K562 (cell line): ENCODE data around the gene SHBG. TPM values are rescaled to one million over a fixed set of nuclear protein-coding genes. Genes with fewer than 3 reads are reported as not detected.
A peak's percentile ranks its signal among the peaks of the same experiment; 100 is the strongest.

ENCODE experiments used
- ATAC-seq: fragments of 200-7000 bp; cut with Tn5 transposase; 3 replicates; pipeline ENCODE4 v1.9.1; 2020; ENCODE audit warnings: moderate library complexity
- BruUV-seq: library from RNA; stranded (reverse); fragments of 400-500 nt; replicated peaks from 2 replicates; lab custom pipeline; 2021; lab: Mats Ljungman, UMichigan
- CTCF ChIA-PET: fragments of 300-600 bp; formaldehyde crosslinking; extraction: SDS; loops from one replicate; lab custom pipeline; 2021; ENCODE audit warnings: low intra/inter-chr PET ratio; lab: Yijun Ruan, JAX
- POLR2A ChIA-PET: fragments of 300-600, 350-650 bp; sonication (Branson Sonifier 250); formaldehyde crosslinking; extraction: SDS; loops from one replicate; lab custom pipeline; 2021; ENCODE audit warnings: antibody characterized with exemption, inconsistent platforms; lab: Yijun Ruan, JAX
- DNase-seq, 4 experiments: peaks; one replicate each; pipeline versions ENCODE4 v3.0.0 to v3.0.0-alpha.2; 2011 to 2018; ENCODE audit warnings: low spot score in 3 of 4, mixed read lengths in 3 of 4; ENCODE audit errors: extremely low read depth in 1 of 4
- FAIRE-seq: peaks from 2 replicates; lab custom pipeline; 2011; peaks lifted over from hg19 to GRCh38; lab: Jason Lieb, UNC
- H2AFZ ChIP-seq: 2 replicates; pipeline ENCODE4 v1.6.0; 2011; ENCODE audit warnings: low read depth, low read length, control low read depth, inconsistent platforms
- H3K27ac ChIP-seq: fragments of 200-600 bp; 3 replicates; pipeline ENCODE4 v1.8.0; 2011; ENCODE audit warnings: low read depth, mild to moderate bottlenecking, control low read depth, inconsistent platforms, low read length, moderate library complexity, mixed read lengths; ENCODE audit errors: extremely low read depth
- H3K27me3 ChIP-seq, 2 experiments: fragments of 300-600 bp in 1 of 2; 2 replicates in 1 of 2; 3 replicates in 1 of 2; pipeline versions ENCODE4 v1.6.0 to v1.8.0; 2011; ENCODE audit warnings: inconsistent platforms in 2 of 2, low read length in 2 of 2, mild to moderate bottlenecking in 1 of 2, mixed read lengths in 1 of 2, moderate library complexity in 1 of 2; ENCODE audit not compliant: control insufficient read depth in 2 of 2, insufficient read depth in 2 of 2
- H3K36me3 ChIP-seq: fragments of 300-600 bp; 3 replicates; pipeline ENCODE4 v1.8.0; 2011; ENCODE audit warnings: mild to moderate bottlenecking, low read length, inconsistent platforms; ENCODE audit not compliant: control insufficient read depth, insufficient read depth
- H3K4me1 ChIP-seq, 2 experiments: fragments of 200-600 bp in 1 of 2; replicated peaks in 1 of 2; 2 replicates in 1 of 2; 3 replicates in 1 of 2; pipeline versions ENCODE4 v1.5.1 to v1.8.0; 2011; ENCODE audit warnings: inconsistent platforms in 2 of 2, low read length in 2 of 2, mild to moderate bottlenecking in 1 of 2, mixed read lengths in 1 of 2, moderate library complexity in 1 of 2; ENCODE audit not compliant: control insufficient read depth in 2 of 2, insufficient read depth in 2 of 2
- H3K4me2 ChIP-seq: 2 replicates; pipeline ENCODE4 v1.6.1; 2011; ENCODE audit warnings: low read length, control low read depth, inconsistent platforms, mixed read lengths; ENCODE audit not compliant: insufficient read depth
- H3K4me3 ChIP-seq: fragments of 200-600 bp; sonication (generic), shearing (Covaris generic); 2 replicates; pipeline ENCODE4 v1.5.1; 2016; ENCODE audit warnings: control low read depth, inconsistent platforms
- H3K79me2 ChIP-seq: fragments of 200-600 bp; 3 replicates; pipeline ENCODE4 v1.8.0; 2011; ENCODE audit warnings: low read length, inconsistent platforms; ENCODE audit not compliant: control insufficient read depth, insufficient read depth
- H3K9ac ChIP-seq, 2 experiments: 2 replicates each; pipeline versions ENCODE4 v1.6.0 to v1.6.1; 2011; ENCODE audit warnings: low read depth in 2 of 2, low read length in 2 of 2, control low read depth in 1 of 2, inconsistent platforms in 1 of 2, mild to moderate bottlenecking in 1 of 2, mixed read lengths in 1 of 2; ENCODE audit not compliant: insufficient read depth in 1 of 2
- H3K9me1 ChIP-seq: one replicate; pipeline ENCODE4 v1.6.0; 2011; ENCODE audit warnings: inconsistent platforms, mild to moderate bottlenecking, low read length, moderate library complexity; ENCODE audit not compliant: control insufficient read depth, insufficient read depth
- H3K9me3 ChIP-seq: replicated peaks from 2 replicates; pipeline ENCODE4 v1.5.1; 2011; ENCODE audit warnings: low read depth, low read length, inconsistent platforms; ENCODE audit not compliant: control insufficient read depth, insufficient read depth
- H4K20me1 ChIP-seq: replicated peaks from 2 replicates; pipeline ENCODE4 v1.6.1; 2011; ENCODE audit warnings: low read length, inconsistent platforms, mixed read lengths; ENCODE audit not compliant: control insufficient read depth, insufficient read depth
- BCL6 ChIP-seq: fragments of 250-450 bp; sonication (Bioruptor Pico); IDR thresholded peaks from 2 replicates; pipeline ENCODE4 v1.4.0; 2020
- BMI1 ChIP-seq: fragments of 150-350 bp; IDR thresholded peaks from 2 replicates; pipeline ENCODE4 v1.6.1; 2014; ENCODE audit warnings: low read length
- E2F5 ChIP-seq: sonication (generic); formaldehyde crosslinking; IDR thresholded peaks from 2 replicates; pipeline ENCODE4 v1.8.0; 2022; ENCODE audit warnings: mild to moderate bottlenecking, missing genetic modification reagents
- FOXM1 ChIP-seq, 2 experiments: fragments of 450-650 bp in 1 of 2; sonication (generic) in 1 of 2; formaldehyde crosslinking in 1 of 2; IDR thresholded peaks; 2 replicates each; pipeline versions ENCODE4 v1.6.1 to v1.9.0; 2017 to 2022; ENCODE audit warnings: low read depth in 2 of 2, mild to moderate bottlenecking in 2 of 2, missing genetic modification reagents in 1 of 2, moderate library complexity in 1 of 2
- GATA2 ChIP-seq: sonication (generic); formaldehyde crosslinking; IDR thresholded peaks from 2 replicates; pipeline ENCODE4 v1.4.0; 2020; ENCODE audit warnings: mild to moderate bottlenecking, missing genetic modification reagents
- GTF2A2 ChIP-seq: IDR thresholded peaks from 2 replicates; pipeline ENCODE4 v1.6.1; 2016; ENCODE audit warnings: mild to moderate bottlenecking, missing genetic modification characterization, missing compliant biosample characterization
- MYC ChIP-seq, 2 experiments: fragments of 250-450 bp in 1 of 2; sonication (Bioruptor Pico) in 1 of 2; IDR thresholded peaks; 2 replicates each; pipeline versions ENCODE4 v1.5.1 to v1.6.1; 2012 to 2021; ENCODE audit warnings: low read depth in 2 of 2, borderline replicate concordance in 1 of 2, improper control_type of control experiment in 1 of 2, low read length in 1 of 2, mild to moderate bottlenecking in 1 of 2, moderate library complexity in 1 of 2
- MYNN ChIP-seq, 2 experiments: sonication (generic); formaldehyde crosslinking in 1 of 2; IDR thresholded peaks; 2 replicates each; pipeline versions ENCODE4 v1.5.0 to v1.6.1; 2016 to 2020; ENCODE audit warnings: antibody characterized with exemption in 1 of 2, missing genetic modification reagents in 1 of 2
- POLR2G ChIP-seq: fragments of 200-400 bp; formaldehyde crosslinking; IDR thresholded peaks from 2 replicates; pipeline ENCODE4 v1.6.1; 2017; ENCODE audit warnings: low read depth, mild to moderate bottlenecking, antibody characterized with exemption, low read length, moderate library complexity
- SMAD4 ChIP-seq: fragments of 250-450 bp; sonication (Bioruptor Pico); conservative IDR thresholded peaks from 2 replicates; pipeline ENCODE4 v1.8.0; 2021; ENCODE audit warnings: inconsistent platforms, mild to moderate bottlenecking, moderate library complexity
- TGIF2 ChIP-seq: sonication (generic); formaldehyde crosslinking; IDR thresholded peaks from 2 replicates; pipeline ENCODE4 v1.8.1; 2022; ENCODE audit warnings: mild to moderate bottlenecking, missing genetic modification reagents, moderate library complexity
- ZNF12 ChIP-seq: sonication (generic); formaldehyde crosslinking; IDR thresholded peaks from 2 replicates; pipeline ENCODE4 v1.4.0; 2020; ENCODE audit warnings: mild to moderate bottlenecking, missing genetic modification reagents
- ZNF277 ChIP-seq: fragments of 250-450 bp; sonication (Bioruptor Pico); IDR thresholded peaks from 2 replicates; pipeline ENCODE4 v1.8.0; 2022; ENCODE audit warnings: inconsistent platforms, mild to moderate bottlenecking, moderate library complexity, borderline replicate concordance
- ZNF347 ChIP-seq: fragments of 450-650 bp; formaldehyde crosslinking; IDR thresholded peaks from 2 replicates; pipeline ENCODE4 v1.4.0; 2020; ENCODE audit warnings: low read depth, mild to moderate bottlenecking, moderate library complexity
- ZNF707 ChIP-seq: fragments of 250-450 bp; sonication (Bioruptor Pico); conservative IDR thresholded peaks from 2 replicates; pipeline ENCODE4 v1.8.0; 2022; ENCODE audit warnings: inconsistent platforms, mild to moderate bottlenecking, moderate library complexity
- WGBS: fragments of 100-300 bp; shearing (Covaris generic); methylation state at CpG from one replicate; pipeline ENCODE4 v1.1.6; 2016; ENCODE audit warnings: low coverage, mixed read lengths; ENCODE audit not compliant: insufficient coverage; ENCODE audit errors: missing lambda C conversion rate; 5-methylcytosine and 5-hydroxymethylcytosine counted together
- in situ Hi-C: fragments of 300-500 bp; cut with MboI; formaldehyde crosslinking; loops from 4 replicates; pipeline ENCODE4 v1.15.0; 2018; ENCODE audit warnings: inconsistent platforms, mixed read lengths
- intact Hi-C: fragments of 100-400 bp; cut with micrococcal nuclease; formaldehyde crosslinking; loops from 2 replicates; pipeline ENCODE4 v1.14.2; 2022
- polyA plus RNA-seq, 8 experiments: library from polyadenylated mRNA; depleted of rRNA in 4 of 8; stranded (reverse) in 5 of 8; unstranded in 3 of 8; fragments of >200 nt; fragmentation: Nextera tagmentation in 2 of 8; fragmentation: Illumina TruSeq in 1 of 8; extraction: Ambion mirVana in 2 of 8; extraction: Trizol in 1 of 8; gene quantifications; 2 replicates each; pipeline versions ENCODE4 v1.2.1 to v1.2.3, GENCODE V29; 2011 to 2014; ENCODE audit warnings: inconsistent platforms in 1 of 8, missing spikeins in 1 of 8
- total RNA-seq, 7 experiments: library from RNA; depleted of rRNA in 6 of 7; stranded (reverse); fragments of >200 nt in 6 of 7; fragmentation: Illumina TruSeq in 2 of 7; extraction: Trizol in 2 of 7; gene quantifications; 2 replicates each; pipeline versions ENCODE4 v1.2.1 to v1.2.3, GENCODE V29; 2011 to 2021; ENCODE audit warnings: low replicate concordance in 1 of 7
- TF ChIP-seq, protein P1 (sequence below): sonication (generic); formaldehyde crosslinking; IDR thresholded peaks from 2 replicates; pipeline ENCODE4 v1.9.0; 2022; ENCODE audit warnings: mild to moderate bottlenecking, missing genetic modification reagents

Gene SHBG
- total and polyA plus RNA-seq, 9 of the 15 experiments (the other 6 are each of a cell fraction or from before 2014, with no cell fraction given) = not detected

DNA sequence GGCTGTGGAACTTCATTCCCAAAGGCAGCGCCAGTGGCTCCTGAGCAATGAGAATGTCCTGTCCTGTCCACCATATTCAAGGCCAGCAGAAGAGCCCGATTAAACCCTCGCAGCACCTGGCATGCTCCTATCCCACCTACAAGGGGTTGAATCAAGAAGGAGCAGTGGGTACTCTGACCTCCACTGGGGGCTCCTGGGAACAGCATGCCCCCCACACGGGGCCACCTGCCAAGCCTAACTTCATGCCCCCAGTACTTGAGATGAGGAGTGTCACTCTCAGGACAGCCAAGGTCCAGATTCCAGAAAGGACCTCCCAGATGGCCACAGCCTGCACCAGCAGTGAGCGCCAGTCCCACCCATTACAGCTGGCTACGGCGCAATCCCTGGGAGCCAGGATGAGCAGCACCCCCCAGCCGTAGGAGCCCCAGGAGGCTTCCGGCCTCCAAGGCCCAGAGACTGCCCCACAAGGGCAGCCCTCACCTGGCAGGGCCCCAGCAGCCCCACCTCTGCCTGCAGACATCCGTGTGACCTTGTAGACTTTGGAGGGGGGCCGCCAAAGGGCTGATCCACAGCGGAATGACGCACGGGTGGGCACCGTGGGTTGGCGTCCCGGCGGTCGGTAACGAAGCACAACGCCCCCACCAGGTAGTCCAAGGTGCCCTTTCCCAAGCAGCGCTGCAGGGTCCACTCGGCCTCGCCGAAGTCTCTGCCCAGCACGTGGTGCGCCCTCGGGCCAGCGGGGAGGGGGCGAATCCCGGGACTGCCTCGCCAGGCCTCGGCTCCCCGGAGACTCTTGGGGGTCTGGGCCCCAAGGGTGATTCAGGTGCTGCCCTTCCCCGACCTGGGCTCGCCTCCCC lies 47.3 kb upstream of the SHBG start:
- Histone ChIP-seq H3K4me2 (peak overlapping the region; percentile 94), H3K9me1 (no peaks in the 10 kb centered on the region)
- no peak for FAIRE-seq
- TF ChIP-seq TGIF2 (CRISPR knock-in tag) = 0 out of 2 replicates have a peak, but pooled peaks have one; percentile 54
- peak; percentile 64; the same call in 1 of the 2 replicates for TF ChIP-seq SMAD4 (CRISPR knock-in tag)
- TF ChIP-seq FOXM1 (IDR thresholded peaks at IDR 0.05; ENCODE audit: low read depth) = no peak
- peak; percentile 31; the same call in 1 of the 2 replicates for TF ChIP-seq FOXM1 (CRISPR knock-in tag; IDR thresholded peaks at IDR 0.05; ENCODE audit: low read depth)
- TF ChIP-seq BMI1 = no peak
- peak; percentile 16; the same call in 1 of the 2 replicates for TF ChIP-seq POLR2G
- no peak for TF ChIP-seq GTF2A2
- TF ChIP-seq ZNF347 (CRISPR knock-in tag) = 0 out of 2 replicates have a peak, but pooled peaks have one; percentile 46
- TF ChIP-seq ZNF277 = no peak
- no peak for TF ChIP-seq MYC (IDR thresholded peaks at IDR 0.05; ENCODE audit: low read depth, low read length)
- TF ChIP-seq MYC (CRISPR knock-in tag; IDR thresholded peaks at IDR 0.05; ENCODE audit: borderline replicate concordance, low read depth) = peak; percentile 73; the same call in 1 of the 2 replicates
- TF ChIP-seq, protein P1, sequence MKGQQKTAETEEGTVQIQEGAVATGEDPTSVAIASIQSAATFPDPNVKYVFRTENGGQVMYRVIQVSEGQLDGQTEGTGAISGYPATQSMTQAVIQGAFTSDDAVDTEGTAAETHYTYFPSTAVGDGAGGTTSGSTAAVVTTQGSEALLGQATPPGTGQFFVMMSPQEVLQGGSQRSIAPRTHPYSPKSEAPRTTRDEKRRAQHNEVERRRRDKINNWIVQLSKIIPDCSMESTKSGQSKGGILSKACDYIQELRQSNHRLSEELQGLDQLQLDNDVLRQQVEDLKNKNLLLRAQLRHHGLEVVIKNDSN = peak; percentile 56
- no peak for TF ChIP-seq BCL6 (CRISPR knock-in tag)
- no peak for TF ChIP-seq E2F5 (CRISPR knock-in tag)
- no peak for TF ChIP-seq ZNF12 (CRISPR knock-in tag)
- no peak for TF ChIP-seq GATA2 (CRISPR knock-in tag)
- TF ChIP-seq MYNN (IDR thresholded peaks at IDR 0.05) = 0 out of 2 replicates have a peak, but pooled peaks have one; percentile 7
- TF ChIP-seq MYNN (CRISPR knock-in tag; IDR thresholded peaks at IDR 0.05) = no peak
- TF ChIP-seq ZNF707 = 0 out of 2 replicates have a peak, but pooled peaks have one; percentile 15

More for the DNA sequence above, 47.3 kb upstream of the SHBG start:
- POLR2A ChIA-PET = interaction anchor here (1.2 to 3.4 kb wide), 3 partner anchors 10 to 104 kb away, joined by 7 to 46 read pairs (median 35); partner anchors contain the start of genes ATP1B2, TP53 and WRAP53
- in situ Hi-C loops = no loop called here
- Histone ChIP-seq H4K20me1 (peaks cover 8% of the 10 kb centered on the region; the same call in 1 of the 2 replicates), H2AFZ (peak overlapping the region; percentile 98), H3K4me3 (peak overlapping the region; percentile 47), H3K4me1 (peaks cover 58 to 72% of the 10 kb centered on the region in 2 experiments), H3K27ac (peak overlapping the region; percentile 99), H3K27me3 (no peaks in the 10 kb centered on the region), H3K9ac (peak overlapping the region; percentile 96 to 98), H3K9me3 (no peaks in the 10 kb centered on the region), H3K36me3 (peaks cover 29% of the 10 kb centered on the region), H3K79me2 (peaks cover 75% of the 10 kb centered on the region)
- intact Hi-C loops = loop anchor here (5.0 kb wide), 1 partner anchor 35 kb away; no protein-coding TSS in a partner anchor
- ATAC-seq (no peak), DNase-seq (no peak)
- no TSS peak for BruUV-seq
- 78% methylated on average over 8 of the region's 36 CpGs for WGBS
- CTCF ChIA-PET = no interaction called here
